ENCODE results near the gene ACTR5.

The ACTR5 gene

GRCh38 chr20:38728911-38729642 lies 19.2 kb upstream of the ACTR5 start:
- no peak for DNase-seq (ENCODE audit: low read depth in 2 of 2)

GRCh38 chr20:38729767-38730166 lies 18.5 kb upstream of the ACTR5 start:
- no peak for DNase-seq (ENCODE audit: low read depth in 2 of 2)

GRCh38 chr20:38730167-38730988 lies 17.9 kb upstream of the ACTR5 start:
- DNase-seq (ENCODE audit: low read depth in 2 of 2) = no peak

GRCh38 chr20:38730989-38731737 lies 17.1 kb upstream of the ACTR5 start:
- DNase-seq (ENCODE audit: low read depth in 2 of 2) = peak; percentile 80 to 82

DNA sequence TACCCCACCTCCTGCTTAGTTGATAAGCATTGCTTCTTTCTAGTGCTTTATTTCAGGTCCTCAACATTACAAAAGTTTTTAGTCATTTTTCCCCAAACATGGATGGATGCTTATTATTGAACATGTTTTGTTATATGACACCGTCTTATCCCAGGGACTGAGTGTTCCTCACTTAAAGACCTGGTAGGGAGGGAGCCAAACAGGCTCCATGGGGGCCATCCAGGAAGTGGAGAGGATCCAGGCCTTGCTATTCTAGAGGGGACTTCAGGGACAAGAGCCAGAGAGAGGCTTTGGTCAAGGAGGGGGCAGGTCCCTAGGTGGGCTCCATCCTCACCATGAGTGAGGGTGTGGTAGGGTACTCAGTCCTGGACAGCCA lies 16.5 kb upstream of the ACTR5 start:
- DNase-seq (ENCODE audit: low read depth in 2 of 2) = no peak

GRCh38 chr20:38732981-38733380 lies 15.3 kb upstream of the ACTR5 start:
- no peak for DNase-seq (ENCODE audit: low read depth in 2 of 2)

DNA sequence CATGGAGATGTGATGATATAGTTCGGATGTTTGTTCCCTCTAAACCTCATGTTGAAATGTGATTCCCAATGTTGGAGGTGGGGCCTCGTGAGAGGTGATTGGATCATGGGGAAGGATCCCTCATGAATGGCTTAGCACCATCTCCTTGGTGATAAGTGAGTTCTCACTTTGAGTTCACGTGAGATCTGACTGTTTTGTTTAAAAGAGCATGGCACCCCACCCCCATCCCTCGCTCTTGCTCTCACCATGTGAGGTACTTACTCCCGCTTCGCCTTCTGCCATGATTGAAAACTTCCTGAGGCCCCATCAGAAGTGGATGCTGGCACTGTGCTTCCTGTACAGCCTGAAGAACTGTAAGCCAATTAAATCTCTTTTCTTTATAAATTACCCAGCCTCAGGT lies 13.1 kb upstream of the ACTR5 start:
- no peak for DNase-seq (ENCODE audit: low read depth in 2 of 2)

GRCh38 chr20:38737887-38738286 lies 10.4 kb upstream of the ACTR5 start:
- no peak for DNase-seq (ENCODE audit: low read depth in 2 of 2)

DNA sequence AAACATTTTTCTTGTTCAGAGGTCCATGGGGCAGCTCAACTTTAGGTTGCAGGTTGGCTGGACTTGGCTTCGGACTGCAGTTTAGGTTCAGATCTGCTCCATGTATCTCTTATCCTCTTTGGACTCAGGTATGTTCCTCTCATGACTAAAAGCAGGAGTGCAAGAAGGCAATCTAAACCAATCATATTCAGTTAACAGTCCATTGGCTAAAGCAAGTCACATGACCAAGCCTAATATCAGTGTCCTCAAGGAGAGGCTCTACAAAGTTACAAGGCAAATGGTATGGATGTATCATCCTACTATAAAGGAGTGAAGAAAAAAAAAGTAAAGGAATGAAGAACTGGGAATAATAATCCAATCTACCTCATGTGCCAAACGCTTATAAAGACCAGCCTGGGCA lies 2.5 kb upstream of the ACTR5 start:
- DNase-seq (ENCODE audit: low read depth in 2 of 2) = no peak

GRCh38 chr20:38747495-38748096 lies 664 bp upstream of the ACTR5 start:
- DNase-seq (ENCODE audit: low read depth in 2 of 2) = no peak

DNA sequence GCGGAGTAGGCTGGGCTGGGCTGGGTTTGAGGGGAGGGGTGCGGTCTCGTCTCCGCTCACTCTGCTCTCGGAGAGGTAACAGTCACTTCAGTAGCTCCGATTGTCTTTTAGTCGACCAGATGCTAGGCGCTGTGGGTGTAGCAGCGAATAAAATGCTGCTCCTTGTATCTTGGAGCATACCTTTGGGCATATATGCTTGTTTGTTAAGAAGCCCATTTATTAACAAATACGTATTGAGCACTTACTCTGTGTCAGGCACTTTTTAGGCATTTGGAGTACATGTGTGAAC lies 545 bp downstream of the ACTR5 start:
- peak; percentile 43 to 54 for DNase-seq (ENCODE audit: low read depth in 2 of 2)

DNA sequence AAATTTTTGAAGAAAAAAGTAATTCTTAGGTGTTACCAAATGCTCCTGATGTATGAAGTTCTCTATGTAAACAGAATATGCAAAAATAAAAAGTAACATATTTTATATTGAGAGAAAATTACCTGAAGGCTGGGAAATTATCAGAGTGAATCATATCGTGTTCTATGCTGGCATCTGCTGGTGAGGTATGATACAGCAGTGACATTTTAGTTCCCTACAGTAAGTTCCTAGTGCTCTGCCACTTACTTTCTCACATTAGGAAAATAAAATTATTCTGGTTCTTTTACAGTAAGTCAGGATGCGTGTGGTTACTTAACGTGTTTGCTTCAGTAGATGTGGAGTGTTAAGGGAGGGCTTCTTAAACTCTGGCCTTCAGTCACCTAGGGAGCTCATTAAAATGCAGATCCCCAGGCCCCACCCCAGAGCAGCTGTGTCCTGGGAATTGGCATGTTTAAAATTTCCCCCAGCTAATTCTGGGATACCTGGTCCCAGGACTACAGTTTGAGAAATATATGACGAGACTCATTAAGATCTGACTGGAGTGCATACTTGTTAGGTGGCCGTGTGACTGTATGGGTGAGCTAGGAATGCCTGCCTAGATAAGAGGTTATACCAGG lies 3.2 kb downstream of the ACTR5 start:
- no peak for DNase-seq (ENCODE audit: low read depth in 2 of 2)

GRCh38 chr20:38752029-38752428 lies 3.8 kb downstream of the ACTR5 start:
- DNase-seq (ENCODE audit: low read depth in 2 of 2) = no peak

DNA sequence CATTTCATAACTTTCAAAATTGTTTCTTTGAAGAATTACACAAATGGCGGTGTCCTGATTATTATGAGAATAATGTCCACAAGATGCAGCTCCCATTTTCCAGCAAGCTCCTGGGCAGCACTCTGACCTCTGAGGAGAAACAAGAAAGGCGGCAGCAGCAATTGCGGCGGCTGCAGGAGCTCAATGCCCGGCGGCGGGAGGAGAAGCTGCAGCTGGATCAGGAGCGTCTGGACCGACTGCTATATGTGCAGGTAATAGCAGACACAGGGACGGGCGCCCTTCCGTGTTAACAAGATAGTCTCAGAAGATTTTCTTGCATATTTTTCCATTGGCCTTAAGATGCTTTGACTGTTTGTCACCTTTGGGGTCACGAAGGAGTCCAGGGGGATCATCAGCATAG lies 6.7 kb downstream of the ACTR5 start:
- no peak for DNase-seq (ENCODE audit: low read depth in 2 of 2)

- DNase-seq (ENCODE audit: low read depth in 2 of 2) = no peak
Observed at GRCh38 chr20:38755324-38755910, 7.2 kb downstream of the ACTR5 start.

DNA sequence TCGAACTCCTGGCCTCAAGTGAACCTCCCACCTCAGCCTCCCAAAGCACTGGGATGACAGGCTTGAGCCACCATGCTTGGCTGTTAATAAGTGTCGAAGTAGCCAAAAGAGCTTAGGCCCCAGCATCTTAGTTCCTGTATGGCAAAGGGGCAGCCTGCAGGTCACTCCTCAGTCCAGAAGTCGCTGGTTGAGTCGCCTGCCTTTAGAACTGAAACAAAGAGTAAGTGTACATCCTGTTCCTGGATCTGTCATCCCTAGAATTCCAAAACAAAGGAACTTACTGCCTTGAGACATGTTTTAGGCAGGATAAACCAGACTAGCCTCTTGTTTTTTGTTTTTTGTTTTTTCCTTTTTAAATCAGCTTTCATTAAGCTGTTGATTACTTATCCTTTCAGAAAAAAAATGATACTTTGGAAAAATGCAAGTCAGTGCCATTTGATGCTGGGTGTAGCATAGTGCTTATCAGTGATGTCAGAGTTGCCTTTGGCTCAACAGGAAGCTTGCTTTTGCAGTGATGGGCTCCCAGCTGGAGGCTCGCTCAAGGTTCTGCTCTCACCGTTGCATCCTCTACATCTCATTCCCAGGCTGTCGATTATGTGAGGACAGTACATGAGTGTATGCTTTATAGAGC lies 9.0 kb downstream of the ACTR5 start:
- DNase-seq (ENCODE audit: low read depth in 2 of 2) = no peak

GRCh38 chr20:38759106-38759505 lies 10.8 kb downstream of the ACTR5 start:
- DNase-seq (ENCODE audit: low read depth in 2 of 2) = no peak

DNA sequence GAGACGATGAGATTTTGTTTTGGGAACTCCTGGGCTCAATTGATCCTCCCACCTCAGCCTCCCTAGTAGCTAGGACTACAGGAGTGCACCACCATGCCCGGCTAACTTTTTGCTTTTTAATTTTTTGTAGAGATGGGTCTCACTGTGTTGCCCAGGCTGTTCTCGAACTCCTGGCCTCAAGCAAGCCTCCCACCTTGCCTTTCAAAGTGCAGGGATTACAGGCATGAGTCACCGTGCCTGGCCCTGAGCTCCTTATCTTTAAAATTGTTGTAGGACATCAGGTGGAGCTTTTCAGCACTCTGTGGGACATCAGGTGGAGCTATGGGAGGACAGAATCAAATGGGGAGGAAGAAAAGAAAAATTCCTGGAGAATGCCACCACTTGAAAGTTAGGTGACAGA lies 12.7 kb downstream of the ACTR5 start:
- no peak for DNase-seq (ENCODE audit: low read depth in 2 of 2)

DNA sequence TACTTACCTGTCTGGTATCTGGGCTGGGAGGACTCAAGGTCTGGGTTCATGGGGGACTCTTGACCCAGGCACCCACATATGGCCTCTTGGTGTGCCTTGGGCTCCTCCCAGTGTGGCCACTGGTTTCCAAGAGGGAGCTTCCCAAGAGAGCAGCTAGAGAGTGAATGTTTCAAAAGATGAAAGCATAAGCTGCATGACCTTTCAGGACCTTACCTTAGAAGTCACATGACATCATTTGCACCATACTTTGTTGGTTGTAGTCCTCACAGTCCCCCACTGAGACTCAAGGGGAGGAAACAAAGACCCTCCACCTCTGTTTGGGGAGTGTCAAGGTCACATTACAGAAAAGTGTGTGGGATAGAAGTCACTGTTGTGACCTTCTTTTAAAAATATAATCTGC lies 13.9 kb downstream of the ACTR5 start:
- no peak for DNase-seq (ENCODE audit: low read depth in 2 of 2)

DNA sequence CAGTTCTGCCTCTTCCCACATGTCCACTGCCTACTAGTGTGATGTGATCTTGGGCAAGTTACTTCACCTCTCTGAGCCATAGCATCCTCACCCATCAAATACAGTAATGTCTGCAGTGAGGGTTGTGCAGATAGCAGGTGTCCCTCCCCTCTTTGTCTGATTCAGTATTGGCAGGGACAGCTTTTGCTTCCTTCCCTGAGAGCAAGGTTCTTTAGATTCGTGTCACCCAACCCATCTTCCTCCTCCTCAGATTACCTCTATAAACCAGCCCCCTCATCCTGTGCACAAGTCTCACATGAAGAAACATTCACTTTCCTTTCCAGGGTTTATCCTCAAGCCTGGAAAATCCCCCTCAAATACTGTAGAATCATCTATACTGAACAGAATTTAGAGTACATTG lies 15.4 kb downstream of the ACTR5 start:
- DNase-seq (ENCODE audit: low read depth in 2 of 2) = no peak
